AG04449 (cell line): ENCODE measurements around the gene SLC28A1.
"Not testable (repeated sequence)": the region's sequence is repeated elsewhere in the genome, so short reads cannot be mapped to it uniquely, and the experiment has no call there.

Experiments used
- CTCF ChIA-PET: fragments of 350-600 bp; formaldehyde crosslinking; extraction: SDS; loops from one replicate; lab custom pipeline; 2021; ENCODE audit warnings: antibody characterized with exemption; lab: Yijun Ruan, JAX
- POLR2A ChIA-PET: fragments of 400-600, 350-600 bp; formaldehyde crosslinking; extraction: SDS; loops from one replicate; lab custom pipeline; 2020; ENCODE audit warnings: antibody characterized with exemption, inconsistent platforms; lab: Yijun Ruan, JAX
- DNase-seq: peaks from one replicate; pipeline ENCODE4 v3.0.0-alpha.2; 2010; ENCODE audit warnings: low read depth, low spot score
- H3K4me3 ChIP-seq: 2 replicates; pipeline ENCODE4 v1.5.1; 2011; ENCODE audit warnings: low read depth, mild to moderate bottlenecking, control low read depth, low read length
- TF ChIP-seq, protein P1 (sequence below): IDR thresholded peaks from one replicate; pipeline ENCODE4 v1.5.1; 2011; ENCODE audit warnings: mild to moderate bottlenecking, moderate library complexity, low read length, control low read depth, inconsistent platforms; ENCODE audit not compliant: insufficient read depth; ENCODE audit errors: missing control alignments

Gene SLC28A1

DNA sequence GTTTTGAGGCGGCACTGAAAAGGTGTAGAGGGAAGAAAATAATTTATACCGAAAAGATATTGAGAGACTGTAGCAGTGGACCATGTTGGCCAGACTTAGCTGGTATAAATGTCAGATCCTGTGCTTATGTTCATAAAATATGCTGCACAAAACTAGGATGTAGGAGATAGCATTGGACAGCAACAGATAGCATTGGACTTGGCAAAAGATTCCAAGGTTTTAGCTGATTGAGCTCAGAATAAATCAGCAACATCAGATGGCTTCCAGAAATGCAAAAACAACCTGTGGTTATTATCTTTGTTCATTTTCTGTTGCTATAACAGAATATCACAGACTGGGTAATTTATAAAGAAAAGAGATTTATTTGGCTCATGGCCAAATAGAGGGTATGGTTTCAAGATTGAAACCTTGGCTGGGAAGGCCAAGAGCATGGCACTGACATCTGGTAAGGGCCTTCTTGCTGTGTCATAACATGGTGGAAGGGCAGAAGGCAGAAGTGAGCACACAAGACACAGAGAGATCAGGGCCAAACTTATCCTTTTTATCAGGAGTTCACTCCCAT lies 34.7 kb downstream of the SLC28A1 start:
- TF ChIP-seq, protein P1, sequence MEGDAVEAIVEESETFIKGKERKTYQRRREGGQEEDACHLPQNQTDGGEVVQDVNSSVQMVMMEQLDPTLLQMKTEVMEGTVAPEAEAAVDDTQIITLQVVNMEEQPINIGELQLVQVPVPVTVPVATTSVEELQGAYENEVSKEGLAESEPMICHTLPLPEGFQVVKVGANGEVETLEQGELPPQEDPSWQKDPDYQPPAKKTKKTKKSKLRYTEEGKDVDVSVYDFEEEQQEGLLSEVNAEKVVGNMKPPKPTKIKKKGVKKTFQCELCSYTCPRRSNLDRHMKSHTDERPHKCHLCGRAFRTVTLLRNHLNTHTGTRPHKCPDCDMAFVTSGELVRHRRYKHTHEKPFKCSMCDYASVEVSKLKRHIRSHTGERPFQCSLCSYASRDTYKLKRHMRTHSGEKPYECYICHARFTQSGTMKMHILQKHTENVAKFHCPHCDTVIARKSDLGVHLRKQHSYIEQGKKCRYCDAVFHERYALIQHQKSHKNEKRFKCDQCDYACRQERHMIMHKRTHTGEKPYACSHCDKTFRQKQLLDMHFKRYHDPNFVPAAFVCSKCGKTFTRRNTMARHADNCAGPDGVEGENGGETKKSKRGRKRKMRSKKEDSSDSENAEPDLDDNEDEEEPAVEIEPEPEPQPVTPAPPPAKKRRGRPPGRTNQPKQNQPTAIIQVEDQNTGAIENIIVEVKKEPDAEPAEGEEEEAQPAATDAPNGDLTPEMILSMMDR, result no peak
- CTCF ChIA-PET, result interaction anchor here (0.8 to 1.1 kb wide), 2 partner anchors 10 to 12 kb away, joined by 3 read pairs; no protein-coding TSS in a partner anchor
- POLR2A ChIA-PET, result interaction anchor here (0.6 kb wide), 1 partner anchor 21 kb away, joined by 5 read pairs; no protein-coding TSS in a partner anchor
- DNase-seq, result no peak
- no peak overlapping the region for H3K4me3 ChIP-seq

DNA sequence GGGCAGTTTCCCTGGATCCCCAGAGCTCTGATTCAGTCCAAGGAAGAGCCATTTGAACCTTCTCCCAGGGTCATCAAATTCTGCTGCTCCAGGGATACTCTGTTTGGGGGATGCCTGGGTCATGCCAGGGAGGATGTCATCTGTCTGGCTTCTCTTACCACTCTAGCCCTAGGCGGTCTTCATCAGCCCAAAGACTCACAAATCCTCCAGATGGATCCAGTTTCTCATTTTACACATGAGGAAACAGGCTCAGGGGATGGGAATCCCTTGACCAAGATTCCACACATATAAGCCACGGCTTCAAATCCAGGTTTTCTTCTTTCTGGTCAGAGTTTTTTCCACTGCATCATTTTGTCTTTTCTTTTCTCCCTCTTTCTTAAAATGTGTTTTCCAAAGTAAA lies 36.7 kb downstream of the SLC28A1 start:
- POLR2A ChIA-PET, result no interaction called here
- DNase-seq, result no peak
- H3K4me3 ChIP-seq, result no peak overlapping the region
- CTCF ChIA-PET, result interaction anchor here (1.0 kb wide), 1 partner anchor 123 kb away, joined by 3 read pairs; no protein-coding TSS in a partner anchor
- TF ChIP-seq, protein P1, result no peak

DNA sequence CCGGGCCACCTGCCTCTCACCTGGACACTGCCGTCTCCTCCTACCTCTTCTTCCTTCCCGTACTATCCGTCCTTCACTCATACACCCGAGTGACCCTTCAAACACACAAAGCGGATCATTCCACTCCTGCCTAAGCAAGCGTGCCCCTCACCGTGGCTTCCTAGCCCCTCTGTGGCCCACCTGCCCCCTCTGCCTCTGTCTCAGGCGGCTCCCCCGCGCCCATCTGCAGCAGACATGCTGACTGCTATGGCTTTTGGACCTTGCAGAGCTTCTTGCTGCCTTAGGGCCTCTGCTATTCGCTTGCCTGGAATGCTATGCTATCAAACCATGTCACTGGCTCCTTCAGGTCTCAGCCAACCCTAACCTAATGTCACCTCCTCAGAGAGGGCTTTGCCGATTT lies 38.1 kb downstream of the SLC28A1 start:
- TF ChIP-seq, protein P1, result no peak
- ChIA-PET POLR2A (no interaction called here), CTCF (interaction anchor here (0.9 kb wide), 1 partner anchor 323 kb away, joined by 4 read pairs; no protein-coding TSS in a partner anchor)
- no peak overlapping the region for H3K4me3 ChIP-seq
- DNase-seq, result no peak

DNA sequence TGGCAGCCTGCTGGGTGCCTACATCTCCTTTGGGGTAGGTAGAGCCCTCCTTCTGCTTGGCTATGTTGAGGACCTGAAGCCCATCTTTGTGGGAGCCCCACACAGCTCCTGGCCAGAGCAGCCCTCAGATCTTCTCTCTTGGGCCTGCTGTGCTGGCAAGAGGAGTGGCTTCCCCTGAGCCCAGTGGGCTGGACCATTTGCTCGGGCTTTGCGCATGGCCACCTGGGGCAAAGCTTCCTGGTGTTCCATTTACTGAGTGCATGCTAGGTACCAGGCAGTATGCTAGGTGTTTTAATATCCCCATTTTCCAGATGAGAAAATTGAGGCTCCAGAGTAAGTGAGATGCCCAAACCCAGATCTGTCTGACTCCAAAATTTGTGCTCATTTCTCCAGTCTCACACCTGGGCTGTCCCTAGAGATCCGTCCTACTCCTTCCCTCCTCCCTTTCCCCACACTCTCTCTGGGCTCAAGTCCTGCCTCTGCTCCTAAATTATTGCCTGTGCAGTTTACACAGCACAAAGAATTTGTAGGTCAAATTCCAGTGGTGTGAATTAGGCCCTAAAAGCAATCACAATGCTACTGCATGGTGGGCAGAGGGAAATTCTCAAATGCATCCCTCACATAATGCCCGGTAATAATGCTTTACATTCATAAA lies 39.7 kb downstream of the SLC28A1 start:
- POLR2A ChIA-PET, result interaction anchor here (0.7 kb wide), 1 partner anchor 275 kb away, joined by 5 read pairs; no protein-coding TSS in a partner anchor
- H3K4me3 ChIP-seq, result no peak overlapping the region
- TF ChIP-seq, protein P1, result no peak
- no peak for DNase-seq
- CTCF ChIA-PET, result interaction anchor here (0.9 to 7.2 kb wide), 3 partner anchors 12 to 336 kb away, joined by 3 to 95 read pairs (median 3); partner anchors contain the start of gene ZSCAN2

DNA sequence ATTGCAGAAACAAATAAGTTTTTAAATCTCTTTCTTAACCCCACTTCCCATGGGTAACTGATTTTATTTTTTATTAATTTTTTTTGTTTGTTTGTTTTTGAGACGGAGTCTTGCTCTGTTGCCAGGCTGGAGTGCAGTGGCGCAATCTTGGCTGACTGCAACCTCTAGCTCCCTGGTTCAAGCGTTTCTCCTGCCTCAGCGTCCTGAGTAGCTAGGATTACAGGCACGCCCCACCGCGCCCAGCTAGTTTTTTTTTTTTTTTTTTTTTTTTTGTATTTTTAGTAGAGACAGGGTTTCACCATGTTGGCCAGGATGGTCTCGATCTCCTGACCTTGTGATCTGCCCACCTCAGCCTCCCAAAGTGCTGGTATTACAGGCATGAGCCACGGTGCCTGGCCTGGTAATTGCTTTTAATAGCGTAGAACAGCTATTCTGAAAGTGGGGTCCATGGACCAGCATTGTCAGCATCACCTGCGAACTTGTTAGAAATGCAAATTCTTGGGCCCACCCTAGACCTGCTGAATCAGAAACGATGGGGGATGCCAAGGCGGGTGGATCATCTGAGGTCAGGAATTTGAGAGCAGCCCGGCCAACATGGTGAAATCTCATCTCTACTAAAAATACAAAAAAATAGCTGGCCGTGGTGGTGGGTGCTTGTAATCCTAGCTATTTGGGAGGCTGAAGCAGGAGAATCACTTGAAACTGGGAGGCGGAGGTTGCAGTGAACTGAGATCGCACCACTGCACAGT lies 40.5 kb downstream of the SLC28A1 start:
- ChIA-PET POLR2A (interaction anchor here (0.7 kb wide), 1 partner anchor 276 kb away, joined by 5 read pairs; no protein-coding TSS in a partner anchor), CTCF (interaction anchor here (0.6 to 7.2 kb wide), 4 partner anchors 12 to 337 kb away, joined by 4 to 95 read pairs (median 6); partner anchors contain the start of gene ZSCAN2)
- not testable (repeated sequence) for H3K4me3 ChIP-seq, DNase-seq

DNA sequence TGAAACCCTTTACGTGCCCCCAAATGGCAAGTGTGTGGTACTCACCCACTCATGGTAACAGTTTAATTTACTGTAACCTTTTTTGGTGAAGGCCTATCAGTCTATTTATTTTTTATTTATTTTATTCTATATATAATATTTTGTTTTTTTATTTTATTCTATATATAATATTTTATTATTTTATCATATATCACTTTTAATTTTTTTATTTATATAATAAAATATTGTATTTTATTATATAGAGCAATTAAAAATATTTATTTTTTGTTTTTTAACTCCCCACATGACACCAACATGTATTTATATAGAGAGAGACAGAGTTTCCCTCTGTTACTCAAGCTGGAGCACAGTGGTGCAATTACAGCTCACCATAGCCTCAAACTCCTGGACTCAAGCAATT lies 41.4 kb downstream of the SLC28A1 start:
- no peak overlapping the region for H3K4me3 ChIP-seq
- TF ChIP-seq, protein P1, result no peak
- ChIA-PET POLR2A (no interaction called here), CTCF (interaction anchor here (1.4 to 7.2 kb wide), 6 partner anchors 13 to 338 kb away, joined by 5 to 95 read pairs (median 18); partner anchors contain the start of gene ZSCAN2)
- no peak for DNase-seq
